OCI-LY1 (cell line): ENCODE results near the gene CDC123.

Source experiments
- H2AFZ ChIP-seq: fragments of 200-600 bp; sonication (generic), shearing (Covaris generic); 2 replicates; pipeline ENCODE4 v1.6.0; 2014; ENCODE audit warnings: antibody characterized with exemption, mild to moderate bottlenecking, low read length
- H3F3A ChIP-seq: fragments of 200-600 bp; sonication (generic), shearing (Covaris generic); 2 replicates; pipeline ENCODE4 v1.6.0; 2014; ENCODE audit warnings: mild to moderate bottlenecking, antibody characterized with exemption, low read length, moderate library complexity; ENCODE audit not compliant: insufficient read depth
- H3K27ac ChIP-seq: fragments of 200-600 bp; sonication (generic); 2 replicates; pipeline ENCODE4 v1.5.1; 2014; ENCODE audit warnings: low read length, mixed run types, mild to moderate bottlenecking, low read depth; ENCODE audit not compliant: poor library complexity, severe bottlenecking
- H3K27me3 ChIP-seq: fragments of 200-600 bp; sonication (generic); 2 replicates; pipeline ENCODE4 v1.6.0; 2014; ENCODE audit warnings: antibody characterized with exemption, mild to moderate bottlenecking, low read length, moderate library complexity; ENCODE audit not compliant: insufficient read depth
- H3K36me3 ChIP-seq: fragments of 200-600 bp; sonication (generic); 2 replicates; pipeline ENCODE4 v1.6.1; 2014; ENCODE audit warnings: mild to moderate bottlenecking, antibody characterized with exemption, low read length, moderate library complexity, mixed read lengths; ENCODE audit not compliant: insufficient read depth
- H3K4me1 ChIP-seq: fragments of 200-600 bp; sonication (generic); 2 replicates; pipeline ENCODE4 v1.5.1; 2014; ENCODE audit warnings: mild to moderate bottlenecking, low read length, moderate library complexity; ENCODE audit not compliant: insufficient read depth, severe bottlenecking
- H3K4me2 ChIP-seq: fragments of 200-600 bp; sonication (generic), shearing (Covaris generic); 2 replicates; pipeline ENCODE4 v1.6.1; 2014; ENCODE audit warnings: low read length
- H3K4me3 ChIP-seq: fragments of 200-600 bp; sonication (generic); 2 replicates; pipeline ENCODE4 v1.5.1; 2014; ENCODE audit warnings: low read length, low read depth, mild to moderate bottlenecking, mixed read lengths; ENCODE audit not compliant: poor library complexity, severe bottlenecking
- H3K79me2 ChIP-seq: fragments of 200-600 bp; shearing (Covaris generic); 2 replicates; pipeline ENCODE4 v1.6.1; 2016; ENCODE audit warnings: mixed run types, low read length, mixed read lengths; ENCODE audit not compliant: insufficient read depth
- H3K9ac ChIP-seq: fragments of 200-600 bp; sonication (generic), shearing (Covaris generic); 2 replicates; pipeline ENCODE4 v1.6.1; 2014; ENCODE audit warnings: mild to moderate bottlenecking, low read length, mixed read lengths
- H3K9me2 ChIP-seq: fragments of 200-600 bp; sonication (generic), shearing (Covaris generic); 2 replicates; pipeline ENCODE4 v1.6.1; 2014; ENCODE audit warnings: low read depth, mild to moderate bottlenecking, low read length, mixed read lengths
- H3K9me3 ChIP-seq: fragments of 200-600 bp; shearing (Covaris generic); 2 replicates; pipeline ENCODE4 v1.6.1; 2014; ENCODE audit warnings: low read length, mixed read lengths
- H4K20me1 ChIP-seq: fragments of 200-600 bp; sonication (generic), shearing (Covaris generic); 2 replicates; pipeline ENCODE4 v1.6.0; 2016; ENCODE audit warnings: mild to moderate bottlenecking, low read length; ENCODE audit not compliant: insufficient read depth
- CTCF ChIP-seq: fragments of 200-600 bp; sonication (generic), shearing (Covaris generic); IDR thresholded peaks from 2 replicates; pipeline ENCODE4 v1.5.1; 2017; ENCODE audit warnings: mild to moderate bottlenecking, antibody characterized with exemption, low read length, moderate library complexity, mixed read lengths
- EZH2 ChIP-seq: fragments of 200-600 bp; sonication (generic), shearing (Covaris generic); IDR thresholded peaks from 2 replicates; pipeline ENCODE4 v1.8.0; 2017; ENCODE audit warnings: borderline replicate concordance, mixed run types, mild to moderate bottlenecking, antibody characterized with exemption, low read length, moderate library complexity, mixed read lengths

CDC123 gene

GRCh38 chr10:12235116-12235694 is 39.2 kb downstream of the CDC123 start:
- H3K4me1 ChIP-seq: no peaks in the 10 kb centered on the region
- H3K79me2 ChIP-seq: no peaks in the 10 kb centered on the region
- no peak overlapping the region for H3K4me2 ChIP-seq
- no peaks in the 10 kb centered on the region for H3K9me2 ChIP-seq
- H3K9ac ChIP-seq: no peak overlapping the region
- TF ChIP-seq EZH2: no peak
- no peak for TF ChIP-seq CTCF
- no peak overlapping the region for H3K27ac ChIP-seq
- H3K9me3 ChIP-seq: no peaks in the 10 kb centered on the region
- H4K20me1 ChIP-seq: no peaks in the 10 kb centered on the region
- H3F3A ChIP-seq: no peaks in the 10 kb centered on the region
- H2AFZ ChIP-seq: no peak overlapping the region
- peaks cover 80% of the 10 kb centered on the region for H3K36me3 ChIP-seq
- H3K27me3 ChIP-seq: no peaks in the 10 kb centered on the region
- H3K4me3 ChIP-seq: no peak overlapping the region

GRCh38 chr10:12235796-12236195 is 39.8 kb downstream of the CDC123 start:
- no peak for TF ChIP-seq EZH2
- TF ChIP-seq CTCF: no peak
- Histone ChIP-seq H3K79me2 (no peaks in the 10 kb centered on the region), H3K27ac (no peak overlapping the region), H3K4me1 (no peaks in the 10 kb centered on the region), H3K36me3 (peaks cover 80% of the 10 kb centered on the region), H3K9ac (no peak overlapping the region), H3K9me2 (no peaks in the 10 kb centered on the region), H3K4me3 (no peak overlapping the region), H3K27me3 (no peaks in the 10 kb centered on the region), H2AFZ (no peak overlapping the region), H3K9me3 (no peaks in the 10 kb centered on the region), H3K4me2 (no peak overlapping the region), H3F3A (no peaks in the 10 kb centered on the region), H4K20me1 (no peaks in the 10 kb centered on the region)

- Histone ChIP-seq H3K36me3 (peaks cover 81% of the 10 kb centered on the region), H3K9me3 (no peaks in the 10 kb centered on the region), H3K4me1 (no peaks in the 10 kb centered on the region), H3K79me2 (no peaks in the 10 kb centered on the region), H3K4me3 (no peak overlapping the region), H2AFZ (no peak overlapping the region), H3K27me3 (no peaks in the 10 kb centered on the region), H3K27ac (no peak overlapping the region), H3F3A (no peaks in the 10 kb centered on the region), H3K4me2 (no peak overlapping the region), H3K9ac (no peak overlapping the region), H3K9me2 (no peaks in the 10 kb centered on the region), H4K20me1 (no peaks in the 10 kb centered on the region)
- no peak for TF ChIP-seq CTCF
- no peak for TF ChIP-seq EZH2
These were observed 41.6 kb downstream of the CDC123 start for GRCh38 chr10:12237265-12238220.
